ENCODE measurements around the gene OSM.

The OSM gene

GRCh38 chr22:30297991-30298701, 31.5 kb upstream of the OSM start:
- no peak for DNase-seq (ENCODE audit: low spot score)

- no peak for DNase-seq (ENCODE audit: low spot score)
Measured at GRCh38 chr22:30297276-30297990, 30.8 kb upstream of the OSM start.

GRCh38 chr22:30296833-30297232, 30.2 kb upstream of the OSM start:
- no peak for DNase-seq (ENCODE audit: low spot score)

GRCh38 chr22:30296324-30296723, 29.7 kb upstream of the OSM start:
- DNase-seq (ENCODE audit: low spot score), result no peak

GRCh38 chr22:30295576-30295975, 28.9 kb upstream of the OSM start:
- no peak for DNase-seq (ENCODE audit: low spot score)

GRCh38 chr22:30294830-30295229, 28.2 kb upstream of the OSM start:
- no peak for DNase-seq (ENCODE audit: low spot score)

GRCh38 chr22:30294066-30294465, 27.4 kb upstream of the OSM start:
- DNase-seq (ENCODE audit: low spot score), result no peak

- DNase-seq (ENCODE audit: low spot score), result no peak
Measured at GRCh38 chr22:30293026-30293425, 26.4 kb upstream of the OSM start.

- no peak for DNase-seq (ENCODE audit: low spot score)
Measured at GRCh38 chr22:30292069-30292970, 25.7 kb upstream of the OSM start.

- no peak for DNase-seq (ENCODE audit: low spot score)
Measured at GRCh38 chr22:30291058-30291892, 24.6 kb upstream of the OSM start.

GRCh38 chr22:30290342-30291057, 23.8 kb upstream of the OSM start:
- DNase-seq (ENCODE audit: low spot score), result no peak

- no peak for DNase-seq (ENCODE audit: low spot score)
Measured at GRCh38 chr22:30289980-30290313, 23.3 kb upstream of the OSM start.

GRCh38 chr22:30289141-30289979, 22.7 kb upstream of the OSM start, which contains the start of gene CASTOR1:
CASTOR1 (minus strand) TSS chr22:30289505; CDS start chr22:30289497, 8 bp downstream.
- peak; percentile 95 for DNase-seq (ENCODE audit: low spot score)

GRCh38 chr22:30288419-30289140, 21.9 kb upstream of the OSM start:
- no peak for DNase-seq (ENCODE audit: low spot score)

GRCh38 chr22:30287648-30288418, 21.2 kb upstream of the OSM start:
- DNase-seq (ENCODE audit: low spot score), result peak; percentile 79

- DNase-seq (ENCODE audit: low spot score), result peak; percentile 52
Measured at GRCh38 chr22:30286813-30287647, 20.4 kb upstream of the OSM start.

- no peak for DNase-seq (ENCODE audit: low spot score)
Measured at GRCh38 chr22:30286331-30286730, 19.7 kb upstream of the OSM start.

GRCh38 chr22:30285846-30286200, 19.2 kb upstream of the OSM start:
- no peak for DNase-seq (ENCODE audit: low spot score)

All from LoVo (cell line).